Loucy (cell line): ENCODE measurements around the gene SLC12A5.

Source experiments
- H2AFZ ChIP-seq: fragments of 200-600 bp; sonication (generic); 2 replicates; pipeline ENCODE4 v1.6.0; 2016; ENCODE audit warnings: antibody characterized with exemption, mild to moderate bottlenecking, low read length, moderate library complexity
- H3F3A ChIP-seq: fragments of 200-600 bp; 2 replicates; pipeline ENCODE4 v1.6.0; 2016; ENCODE audit warnings: antibody characterized with exemption, low read depth, mild to moderate bottlenecking
- H3K27me3 ChIP-seq: fragments of 200-600 bp; sonication (generic); 2 replicates; pipeline ENCODE4 v1.6.1; 2014; ENCODE audit warnings: low read length, mild to moderate bottlenecking; ENCODE audit not compliant: insufficient read depth, poor library complexity, severe bottlenecking
- H3K36me3 ChIP-seq: fragments of 200-600 bp; sonication (generic); 2 replicates; pipeline ENCODE4 v1.6.1; 2016; ENCODE audit warnings: low read length; ENCODE audit not compliant: insufficient read depth
- H3K4me1 ChIP-seq: fragments of 200-600 bp; sonication (generic); 2 replicates; pipeline ENCODE4 v1.5.1; 2014; ENCODE audit warnings: low read length, mild to moderate bottlenecking; ENCODE audit not compliant: insufficient read depth, poor library complexity, severe bottlenecking
- H3K4me2 ChIP-seq: fragments of 200-600 bp; sonication (generic); 2 replicates; pipeline ENCODE4 v1.6.0; 2014; ENCODE audit warnings: antibody characterized with exemption, low read length, low read depth, mild to moderate bottlenecking; ENCODE audit not compliant: poor library complexity, severe bottlenecking
- H3K4me3 ChIP-seq: fragments of 200-600 bp; sonication (generic); 2 replicates; pipeline ENCODE4 v1.5.1; 2014; ENCODE audit warnings: low read length, mild to moderate bottlenecking, mixed read lengths; ENCODE audit not compliant: poor library complexity, severe bottlenecking
- H3K79me2 ChIP-seq: fragments of 200-600 bp; sonication (generic); 2 replicates; pipeline ENCODE4 v1.6.1; 2014; ENCODE audit warnings: low read length; ENCODE audit not compliant: insufficient read depth
- H3K9ac ChIP-seq: fragments of 200-600 bp; sonication (generic); 2 replicates; pipeline ENCODE4 v1.6.0; 2014; ENCODE audit warnings: mild to moderate bottlenecking, low read depth, low read length, moderate library complexity; ENCODE audit not compliant: poor library complexity, severe bottlenecking
- H3K9me2 ChIP-seq: fragments of 200-600 bp; sonication (generic); replicated peaks from 2 replicates; pipeline ENCODE4 v1.6.1; 2016; ENCODE audit warnings: low read depth, low read length, mixed read lengths
- H3K9me3 ChIP-seq: fragments of 200-600 bp; sonication (generic); 2 replicates; pipeline ENCODE4 v1.6.1; 2014; ENCODE audit warnings: mild to moderate bottlenecking, antibody characterized with exemption, low read length, low read depth; ENCODE audit not compliant: insufficient read depth
- H4K20me1 ChIP-seq: fragments of 200-600 bp; sonication (generic); 2 replicates; pipeline ENCODE4 v1.6.0; 2014; ENCODE audit warnings: antibody characterized with exemption, low read length, mild to moderate bottlenecking; ENCODE audit not compliant: insufficient read depth, poor library complexity, severe bottlenecking
- EZH2phosphoT487 ChIP-seq: fragments of 200-600 bp; IDR thresholded peaks from 2 replicates; pipeline ENCODE4 v1.6.1; 2018; ENCODE audit warnings: antibody characterized with exemption, mild to moderate bottlenecking, moderate library complexity, borderline replicate concordance
- TF ChIP-seq, protein P1 (sequence below): fragments of 200-600 bp; sonication (generic); conservative IDR thresholded peaks from 2 replicates; pipeline ENCODE4 v1.5.1; 2014; ENCODE audit warnings: mild to moderate bottlenecking, antibody characterized with exemption, low read length

The SLC12A5 gene

GRCh38 chr20:45999557-46000261, 29.3 kb upstream of the SLC12A5 start:
- Histone ChIP-seq H3K9ac (no peak overlapping the region), H3K27me3 (no peaks in the 10 kb centered on the region), H3F3A (0 out of 2 replicates have a peak, but pooled peaks cover 3% of the 10 kb centered on the region), H3K36me3 (no peaks in the 10 kb centered on the region), H2AFZ (no peak overlapping the region), H3K9me2 (no peaks in the 10 kb centered on the region), H3K4me1 (peaks cover 53% of the 10 kb centered on the region), H4K20me1 (no peaks in the 10 kb centered on the region), H3K79me2 (no peaks in the 10 kb centered on the region), H3K4me2 (no peak overlapping the region), H3K4me3 (no peak overlapping the region), H3K9me3 (no peaks in the 10 kb centered on the region)
- TF ChIP-seq, protein P1, sequence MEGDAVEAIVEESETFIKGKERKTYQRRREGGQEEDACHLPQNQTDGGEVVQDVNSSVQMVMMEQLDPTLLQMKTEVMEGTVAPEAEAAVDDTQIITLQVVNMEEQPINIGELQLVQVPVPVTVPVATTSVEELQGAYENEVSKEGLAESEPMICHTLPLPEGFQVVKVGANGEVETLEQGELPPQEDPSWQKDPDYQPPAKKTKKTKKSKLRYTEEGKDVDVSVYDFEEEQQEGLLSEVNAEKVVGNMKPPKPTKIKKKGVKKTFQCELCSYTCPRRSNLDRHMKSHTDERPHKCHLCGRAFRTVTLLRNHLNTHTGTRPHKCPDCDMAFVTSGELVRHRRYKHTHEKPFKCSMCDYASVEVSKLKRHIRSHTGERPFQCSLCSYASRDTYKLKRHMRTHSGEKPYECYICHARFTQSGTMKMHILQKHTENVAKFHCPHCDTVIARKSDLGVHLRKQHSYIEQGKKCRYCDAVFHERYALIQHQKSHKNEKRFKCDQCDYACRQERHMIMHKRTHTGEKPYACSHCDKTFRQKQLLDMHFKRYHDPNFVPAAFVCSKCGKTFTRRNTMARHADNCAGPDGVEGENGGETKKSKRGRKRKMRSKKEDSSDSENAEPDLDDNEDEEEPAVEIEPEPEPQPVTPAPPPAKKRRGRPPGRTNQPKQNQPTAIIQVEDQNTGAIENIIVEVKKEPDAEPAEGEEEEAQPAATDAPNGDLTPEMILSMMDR, result no peak
- no peak for TF ChIP-seq EZH2phosphoT487

DNA sequence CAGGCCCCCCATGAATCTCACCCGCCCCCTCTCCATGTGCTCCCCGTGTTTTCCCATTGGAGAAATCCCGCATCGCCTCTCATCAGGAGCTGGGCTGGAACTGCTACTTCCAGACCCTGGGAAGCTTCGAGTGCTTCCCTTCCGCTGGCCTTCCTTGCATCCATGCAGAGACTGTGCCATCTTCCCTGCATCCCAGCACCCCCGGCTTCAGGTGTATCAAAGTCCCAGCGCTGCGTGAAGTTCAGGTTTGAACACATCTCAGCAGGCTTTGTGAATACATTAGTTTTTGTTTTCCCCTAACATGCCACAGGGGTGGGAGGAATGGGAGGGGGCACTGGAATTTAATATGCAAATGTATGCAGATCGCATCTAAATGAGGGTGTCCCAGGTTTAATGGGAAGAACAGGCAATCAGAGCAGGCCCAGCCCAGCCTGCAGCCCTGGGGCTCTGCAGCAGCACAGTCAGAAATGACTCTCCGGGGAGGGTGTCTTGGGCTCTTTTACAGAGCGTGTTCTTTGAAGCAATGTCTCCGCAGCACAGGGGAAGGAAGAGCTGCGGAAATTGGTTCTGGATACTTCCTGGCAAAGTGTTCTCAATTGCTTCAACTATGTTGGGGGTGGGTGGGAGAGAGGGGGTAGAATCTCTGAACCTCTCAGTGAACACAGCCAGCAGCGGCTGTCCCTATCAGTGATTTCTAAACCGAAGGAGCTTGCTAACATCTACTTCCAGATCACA, 28.6 kb upstream of the SLC12A5 start:
- H3K79me2 ChIP-seq, result no peaks in the 10 kb centered on the region
- H3K27me3 ChIP-seq, result no peaks in the 10 kb centered on the region
- peaks cover 54% of the 10 kb centered on the region for H3K4me1 ChIP-seq
- no peaks in the 10 kb centered on the region for H3K36me3 ChIP-seq
- H3K4me3 ChIP-seq, result no peak overlapping the region
- no peaks in the 10 kb centered on the region for H3K9me2 ChIP-seq
- H4K20me1 ChIP-seq, result no peaks in the 10 kb centered on the region
- no peak for TF ChIP-seq EZH2phosphoT487
- TF ChIP-seq, protein P1, result no peak
- 0 out of 2 replicates have a peak, but pooled peaks cover 6% of the 10 kb centered on the region for H3F3A ChIP-seq
- H2AFZ ChIP-seq, result no peak overlapping the region
- no peak overlapping the region for H3K9ac ChIP-seq
- H3K9me3 ChIP-seq, result no peaks in the 10 kb centered on the region
- peak overlapping the region; percentile 26 for H3K4me2 ChIP-seq

GRCh38 chr20:46001498-46001897, 27.5 kb upstream of the SLC12A5 start:
- Histone ChIP-seq H3K9me2 (no peaks in the 10 kb centered on the region), H3K4me1 (peaks cover 62% of the 10 kb centered on the region), H3F3A (0 out of 2 replicates have a peak, but pooled peaks cover 6% of the 10 kb centered on the region), H3K4me2 (no peak overlapping the region), H3K27me3 (no peaks in the 10 kb centered on the region), H3K9ac (no peak overlapping the region), H3K9me3 (no peaks in the 10 kb centered on the region), H3K79me2 (no peaks in the 10 kb centered on the region), H3K36me3 (no peaks in the 10 kb centered on the region), H4K20me1 (no peaks in the 10 kb centered on the region), H2AFZ (no peak overlapping the region), H3K4me3 (no peak overlapping the region)
- no peak for TF ChIP-seq EZH2phosphoT487
- TF ChIP-seq, protein P1, result no peak
